ENCODE data around the gene POLE4.

- TF ChIP-seq POLR2A (IDR thresholded peaks at IDR 0.05) (no peak), CTCF (IDR thresholded peaks at IDR 0.05) (no peak)
These were observed 47.4 kb upstream of the POLE4 start for GRCh38 chr2:74911061-74911460.

All from testis (tissue), 2 donors.